Frontal cortex (tissue), 4 donors: Measurements from ENCODE around the gene SEPTIN10. TPM values are rescaled to one million over a fixed set of nuclear protein-coding genes. Genes with fewer than 3 reads are reported as not detected.
"Not testable (repeated sequence)": the region's sequence is repeated elsewhere in the genome, so short reads cannot be mapped to it uniquely, and the experiment has no call there.

Experiments
- DNase-seq, 2 donors: peaks; one replicate each; pipeline ENCODE4 v3.0.0; 2012; ENCODE audit warnings: low spot score in 2 of 2
- FAIRE-seq: peaks from 2 replicates; lab custom pipeline; 2012; peaks lifted over from hg19 to GRCh38; lab: Jason Lieb, UNC
- total RNA-seq: library from RNA; depleted of rRNA; stranded (reverse); fragments of >200 nt; gene quantifications from one replicate; pipeline ENCODE4 v1.2.3, GENCODE V29; 2014
- donor health status: control.
- donor health status: control.
- donor health status: control.

The SEPTIN10 gene
- total RNA-seq, 1 donor from 2014 or later = 115 TPM

DNA sequence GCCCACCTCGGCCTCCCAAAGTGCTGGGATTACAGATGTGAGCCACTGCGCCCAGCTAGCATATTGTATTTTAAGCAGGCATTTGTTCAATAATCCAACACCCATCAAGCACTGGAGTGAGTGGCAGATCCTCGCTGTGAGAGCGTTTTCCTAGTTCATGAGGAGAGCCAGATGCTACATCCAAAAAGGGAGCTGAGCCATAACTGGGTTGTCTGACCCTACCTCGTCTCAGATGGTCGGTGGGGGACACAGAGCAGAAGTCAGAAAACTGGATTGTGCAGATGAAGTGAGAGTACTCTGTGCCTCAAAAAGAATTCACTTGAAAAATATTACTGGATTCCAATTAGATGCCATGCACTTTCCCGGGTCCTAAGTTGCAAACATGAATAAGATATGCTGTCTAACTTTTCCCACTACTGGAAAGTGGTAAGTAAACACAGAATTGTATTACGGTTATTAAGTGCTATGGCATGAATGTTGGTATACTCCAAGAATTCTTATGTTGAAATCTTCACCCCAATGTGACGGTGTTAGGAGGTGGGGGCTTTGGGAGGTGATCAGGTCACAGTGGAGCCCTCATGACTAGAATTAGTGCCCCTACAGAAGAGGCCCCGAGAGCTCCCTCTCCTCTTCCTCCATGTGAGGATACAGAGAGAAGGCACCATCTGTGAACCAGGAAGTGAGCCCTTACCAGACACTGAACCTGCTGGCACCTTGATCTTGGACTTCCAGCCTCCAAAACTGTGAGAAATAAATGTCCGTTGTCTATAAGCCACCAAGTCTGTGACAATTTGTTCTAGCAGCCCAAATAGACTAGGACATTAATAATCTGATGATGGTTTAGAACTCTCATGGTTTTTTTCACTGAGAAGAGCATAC is 21.9 kb upstream of the SEPTIN10 start:
- FAIRE-seq = no peak
- no peak for DNase-seq

- FAIRE-seq (no peak), DNase-seq (no peak)
Observed at GRCh38 chr2:109633284-109633961, 19.7 kb upstream of the SEPTIN10 start.

DNA sequence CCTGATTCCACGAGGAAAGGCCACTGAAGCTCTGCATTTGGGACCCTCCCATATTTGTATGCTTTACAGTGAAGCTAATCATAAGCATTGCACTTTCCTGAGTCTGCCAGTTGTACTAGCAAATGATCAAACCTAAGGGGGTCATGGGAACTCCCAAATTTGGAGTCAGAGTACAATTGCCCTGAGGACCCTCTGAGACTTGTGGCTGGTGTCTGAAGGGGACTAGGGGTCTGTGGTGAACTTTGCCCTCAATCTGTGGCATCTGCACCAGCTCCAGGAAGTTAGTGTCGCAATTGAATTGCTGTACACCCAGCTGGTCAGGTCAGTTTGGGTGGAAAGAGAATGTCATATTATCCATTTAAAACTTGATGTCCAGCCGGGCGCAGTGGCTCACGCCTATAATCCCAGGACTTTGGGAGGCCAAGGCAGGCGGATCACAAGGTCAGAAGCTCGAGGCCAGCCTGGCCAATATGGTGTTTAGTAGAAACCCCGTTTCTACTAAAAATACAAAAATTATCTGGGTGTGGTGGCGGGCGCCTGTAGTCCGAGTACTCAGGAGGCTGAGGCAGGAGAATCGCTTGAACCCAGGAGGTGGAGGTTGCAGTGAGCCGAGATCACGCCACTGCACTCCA is 18.5 kb upstream of the SEPTIN10 start:
- FAIRE-seq = no peak

DNA sequence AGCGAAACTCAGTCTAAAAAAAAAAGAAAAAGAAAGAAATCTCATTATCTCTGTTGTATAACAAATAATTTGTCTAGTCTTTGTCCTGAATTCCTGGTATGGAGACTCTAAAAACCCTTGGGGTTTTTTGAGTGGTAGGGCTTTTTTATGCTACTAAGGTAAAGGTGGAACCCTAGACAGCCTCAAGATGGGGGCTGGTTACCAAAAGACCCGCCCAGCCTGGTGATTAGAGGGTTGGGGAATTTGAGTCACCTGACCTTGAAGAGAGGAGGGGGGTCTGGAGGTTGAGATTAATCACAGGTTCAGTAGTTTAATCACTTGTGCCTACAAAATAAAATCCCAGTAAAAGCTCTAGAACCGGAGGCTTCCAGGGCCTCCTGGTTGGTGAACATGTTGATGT is 18.0 kb upstream of the SEPTIN10 start:
- DNase-seq (no peak), FAIRE-seq (no peak)

More for the DNA sequence above, 18.5 kb upstream of the SEPTIN10 start:
- no peak for DNase-seq

DNA sequence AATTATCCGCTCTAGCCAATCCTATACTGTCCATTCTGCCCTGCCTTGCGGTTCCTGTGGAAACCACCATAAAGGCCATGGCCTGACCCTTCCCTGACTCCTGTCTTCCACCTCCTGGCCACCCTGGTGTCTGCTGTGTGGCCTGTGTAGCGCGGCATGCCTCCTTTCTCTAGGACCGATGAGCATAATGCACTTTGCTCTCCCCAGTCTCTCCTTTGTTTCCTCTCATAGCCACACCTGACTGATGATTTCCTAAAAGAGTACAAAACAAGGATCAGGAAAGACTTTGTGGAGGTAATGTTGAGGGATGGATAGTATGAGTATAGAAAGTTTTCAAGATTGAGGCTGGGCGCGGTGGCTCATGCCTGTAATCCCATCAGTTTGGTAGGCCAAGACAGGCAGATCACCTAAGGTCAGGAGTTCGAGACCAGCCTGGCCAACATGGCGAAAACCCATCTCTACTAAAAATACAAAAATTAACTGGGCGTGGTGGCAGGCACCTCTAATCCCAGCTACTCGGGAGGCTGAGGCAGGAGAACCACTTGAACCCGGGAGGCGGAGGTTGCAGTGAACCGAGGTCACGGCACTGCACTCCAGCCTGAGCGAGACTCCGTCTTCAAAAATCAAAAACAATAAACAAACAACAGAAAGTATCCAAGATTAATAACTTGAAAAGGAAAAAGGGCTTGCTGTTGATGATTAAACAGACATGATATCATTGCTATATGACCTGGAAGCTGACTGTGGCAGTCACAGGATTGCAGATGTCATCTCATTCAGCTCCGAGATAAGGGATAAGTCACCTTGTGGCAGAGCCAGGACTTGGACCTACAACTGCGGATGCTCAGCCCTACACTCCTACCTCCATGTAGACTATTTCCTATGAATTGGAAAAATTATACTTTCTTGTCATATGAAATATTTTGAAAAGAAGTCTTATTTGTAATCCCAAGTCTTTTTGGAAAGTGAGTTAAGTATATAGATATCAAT is 17.0 kb upstream of the SEPTIN10 start:
- no peak for DNase-seq
- FAIRE-seq = no peak

GRCh38 chr2:109629867-109630266 is 16.1 kb upstream of the SEPTIN10 start:
- no peak for DNase-seq
- no peak for FAIRE-seq

DNA sequence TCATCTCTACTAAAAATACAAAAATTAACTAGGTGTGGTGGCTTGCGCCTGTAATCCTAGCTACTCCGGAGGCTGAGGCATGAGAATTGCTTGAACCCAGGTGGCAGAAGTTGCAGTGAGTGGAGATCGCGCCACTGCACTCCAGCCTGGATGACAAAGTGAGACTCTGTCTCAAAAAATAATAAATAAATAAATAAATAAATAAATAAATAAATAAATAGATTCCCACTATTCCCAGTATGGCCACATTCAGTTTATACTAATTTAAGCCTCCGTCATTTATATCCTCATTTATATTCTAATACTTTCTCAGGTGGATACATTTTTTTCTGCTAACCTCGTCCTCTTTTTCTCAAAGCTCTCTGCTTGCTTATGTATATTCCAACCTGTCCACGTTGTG is 14.6 kb upstream of the SEPTIN10 start:
- DNase-seq, FAIRE-seq: not testable (repeated sequence)

DNA sequence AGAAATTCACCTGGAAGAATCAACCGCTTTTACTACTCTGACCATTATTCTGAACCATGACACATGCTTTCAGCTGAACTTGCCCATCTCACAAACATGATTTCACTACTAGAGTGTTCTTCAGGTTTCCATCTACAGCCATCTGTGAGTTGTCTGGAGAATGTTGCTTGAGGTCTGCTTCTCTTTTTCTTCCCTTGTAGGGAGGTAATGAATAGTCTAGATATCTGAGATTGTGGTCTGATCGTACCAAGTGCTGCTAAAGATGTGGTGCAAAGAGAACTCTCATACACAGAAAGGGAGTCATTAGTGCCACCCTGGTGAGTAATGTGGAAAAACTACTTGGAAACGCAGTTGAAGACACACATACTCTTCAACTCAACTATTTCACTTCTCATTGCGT is 10.6 kb upstream of the SEPTIN10 start:
- DNase-seq (no peak), FAIRE-seq (no peak)

- FAIRE-seq = no peak
- DNase-seq = no peak
Observed at GRCh38 chr2:109623923-109624322, 10.2 kb upstream of the SEPTIN10 start.

DNA sequence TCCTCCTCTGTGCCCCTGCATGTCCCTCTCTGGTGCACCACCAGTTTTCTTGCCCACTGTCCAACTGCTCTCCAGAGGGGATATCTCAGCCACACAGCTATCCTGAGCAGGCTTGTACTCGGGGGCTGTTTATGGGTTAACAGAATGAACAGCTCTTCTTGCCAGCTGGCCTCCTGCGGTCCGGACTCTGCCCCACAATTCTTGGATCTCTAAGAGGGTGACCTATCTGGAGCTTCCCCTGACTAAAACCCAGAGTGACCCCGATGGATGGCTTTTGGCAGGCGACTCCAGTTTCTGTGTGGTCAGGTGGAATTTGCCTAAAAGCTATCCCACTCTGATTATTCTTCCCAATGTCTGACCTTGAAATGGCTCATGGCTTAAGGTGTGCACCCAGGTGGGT is 9.5 kb upstream of the SEPTIN10 start:
- DNase-seq (no peak), FAIRE-seq (no peak)

DNA sequence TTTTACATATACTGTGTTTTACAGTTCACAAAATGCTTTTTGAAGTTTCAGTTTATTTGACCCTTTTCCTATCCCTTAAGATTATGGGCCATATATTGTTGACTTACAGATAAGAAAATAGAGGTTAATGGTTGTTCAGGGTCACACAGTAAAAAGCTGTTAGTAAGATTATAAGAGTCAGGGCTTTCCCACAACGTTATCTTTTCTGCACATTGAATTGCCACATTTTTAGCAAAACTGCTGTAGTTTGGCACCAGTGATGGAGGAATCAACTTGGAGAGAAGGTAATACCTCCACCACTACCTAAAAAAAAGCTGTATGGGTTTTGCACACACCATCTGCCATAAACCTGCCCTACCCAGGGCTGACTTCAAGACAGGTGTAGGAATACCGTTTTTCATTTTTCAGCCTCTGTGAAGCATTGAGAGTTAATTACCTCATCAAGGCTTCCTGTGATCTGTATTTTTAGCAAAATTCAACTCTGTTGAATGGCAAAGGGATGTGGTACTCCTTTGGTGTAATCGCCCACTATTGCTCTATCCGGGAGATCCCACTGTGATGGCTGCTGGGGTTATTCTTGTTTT is 5.4 kb upstream of the SEPTIN10 start:
- no peak for FAIRE-seq
- no peak for DNase-seq

DNA sequence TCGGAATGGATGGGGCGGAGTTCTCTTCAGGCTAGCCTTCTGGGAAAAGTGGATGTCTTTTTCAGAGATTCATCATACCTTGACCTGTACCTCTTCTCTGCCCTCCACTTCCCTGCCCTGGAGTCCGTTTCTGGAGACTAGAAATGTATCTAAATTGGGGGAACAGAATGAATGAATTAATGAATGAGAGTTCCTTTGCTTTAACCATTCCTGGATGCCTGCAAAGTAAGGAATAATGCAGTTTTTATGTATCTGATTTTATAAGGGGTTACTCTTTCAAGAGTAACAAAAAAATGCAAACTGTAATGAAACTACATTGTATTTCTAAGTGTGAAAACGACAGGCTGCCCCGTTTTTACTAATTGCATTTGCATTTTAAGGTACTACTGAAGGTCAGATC is 2.4 kb upstream of the SEPTIN10 start:
- FAIRE-seq (no peak), DNase-seq (no peak)

DNA sequence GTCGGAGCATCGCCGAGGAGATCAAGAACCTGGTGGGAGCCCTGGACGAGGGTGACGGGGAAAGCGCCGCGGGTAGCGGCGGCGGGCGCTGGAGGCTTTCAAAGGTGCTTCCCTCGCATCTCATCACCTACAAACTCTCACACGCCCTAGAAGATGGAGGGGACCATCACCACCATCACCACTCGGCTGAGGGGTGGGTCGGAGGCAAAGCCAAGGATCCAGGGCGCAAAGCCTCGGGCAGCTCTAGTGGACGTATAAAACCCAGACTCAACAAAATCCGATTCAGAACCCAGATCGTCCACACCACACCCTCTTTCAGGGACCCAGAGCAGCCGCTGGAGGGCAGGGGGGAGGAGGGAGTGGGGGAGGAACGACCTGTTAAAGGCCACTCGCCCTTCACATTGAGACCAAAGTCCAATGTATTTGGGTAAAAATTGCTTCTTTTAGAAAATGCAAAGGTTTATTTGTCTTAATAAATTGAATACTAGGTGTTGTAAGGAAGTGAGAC is 1.9 kb upstream of the SEPTIN10 start:
- FAIRE-seq = no peak
- DNase-seq = no peak

DNA sequence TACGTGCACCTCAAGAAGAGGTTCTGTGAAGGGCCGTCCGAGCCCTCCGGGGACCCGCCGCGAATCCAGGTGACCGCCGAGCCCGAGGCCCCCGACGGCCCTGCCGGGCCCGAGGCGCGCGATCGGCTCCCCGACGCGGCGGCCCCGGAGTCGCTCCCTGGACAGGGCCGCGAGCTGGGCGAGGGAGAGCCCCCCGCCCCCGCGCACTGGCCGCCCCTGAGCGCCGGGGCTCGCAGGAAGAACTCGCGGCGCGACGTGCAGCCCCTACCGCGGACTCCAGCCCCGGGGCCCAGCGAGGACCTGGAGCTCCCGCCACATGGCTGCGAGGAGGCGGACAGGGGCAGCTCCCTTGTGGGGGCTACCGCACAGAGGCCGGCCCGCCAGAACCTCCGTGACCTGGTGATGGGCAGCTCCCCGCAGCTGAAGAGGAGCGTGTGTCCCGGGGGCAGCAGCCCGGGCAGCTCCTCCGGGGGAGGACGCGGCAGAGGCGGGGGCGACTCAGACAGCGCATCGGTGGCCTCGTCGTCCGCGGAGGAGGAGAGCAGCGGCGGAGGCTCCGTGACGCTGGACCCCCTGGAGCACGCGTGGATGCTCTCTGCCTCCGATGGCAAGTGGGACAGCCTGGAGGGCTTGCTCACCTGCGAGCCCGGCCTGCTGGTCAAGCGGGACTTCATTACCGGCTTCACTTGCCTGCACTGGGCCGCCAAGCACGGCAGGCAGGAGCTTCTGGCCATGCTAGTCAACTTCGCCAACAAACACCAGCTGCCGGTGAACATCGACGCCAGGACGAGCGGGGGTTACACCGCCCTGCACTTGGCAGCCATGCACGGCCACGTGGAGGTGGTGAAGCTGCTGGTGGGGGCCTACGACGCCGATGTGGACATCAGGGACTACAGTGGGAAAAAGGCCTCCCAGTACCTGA is 1.2 kb upstream of the SEPTIN10 start:
- DNase-seq (peak in 1 of 2 donors; percentile 8), FAIRE-seq (no peak)

DNA sequence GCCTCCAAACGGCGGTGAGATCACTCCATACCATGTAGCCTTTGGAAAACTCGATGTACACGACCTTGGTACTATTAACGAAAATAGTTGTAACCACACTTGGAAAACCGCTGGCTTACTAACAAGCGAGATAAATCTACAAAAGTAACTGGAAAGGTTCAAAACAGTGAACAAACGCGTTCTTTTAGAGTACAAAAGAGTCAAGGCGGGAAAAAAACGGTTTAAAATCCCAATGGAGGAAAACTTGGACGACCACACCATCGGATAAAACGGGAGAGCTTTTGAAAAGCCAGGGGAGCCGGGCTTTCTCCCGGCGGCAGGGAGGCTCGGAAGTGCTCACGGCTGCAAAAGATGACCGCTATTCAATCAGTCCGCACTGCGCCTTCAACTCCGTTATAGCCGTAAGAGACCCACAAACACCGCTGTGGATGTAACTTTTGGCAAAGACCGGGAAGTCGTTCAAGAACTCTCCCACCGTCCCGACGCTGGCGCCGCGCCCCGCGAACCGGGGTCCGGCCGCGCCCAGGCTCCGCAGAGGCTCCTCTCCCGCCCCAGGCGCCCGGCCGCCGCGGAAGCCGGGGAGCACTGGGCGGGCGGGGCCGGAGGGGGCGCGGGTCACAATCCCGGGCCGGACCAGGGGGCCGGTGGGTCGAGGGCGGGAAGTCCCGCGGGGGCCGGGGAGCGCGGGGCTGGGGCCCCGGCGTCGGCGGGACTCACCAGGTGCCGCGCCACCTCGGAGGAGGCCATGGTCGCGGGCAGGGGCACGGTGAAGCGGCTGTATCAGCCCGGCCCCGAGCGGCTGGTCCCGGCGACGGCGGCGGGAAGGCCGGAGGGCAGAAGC is 465 bp downstream of the SEPTIN10 start:
- peak; percentile 32 to 54 for DNase-seq
- no peak for FAIRE-seq

GRCh38 chr2:109611467-109612095 is 2.2 kb downstream of the SEPTIN10 start:
- no peak for FAIRE-seq
- DNase-seq = no peak
